Right lobe of liver (tissue), 6 donors: ENCODE measurements around the gene TFAP2C. TPM values are rescaled to one million over a fixed set of nuclear protein-coding genes. Genes with fewer than 3 reads are reported as not detected.

Experiments used
- ATAC-seq, 4 donors: fragments of 200-7000 bp; cut with Tn5 transposase; one replicate each; pipeline ENCODE4 v1.9.1; 2020; ENCODE audit warnings: mild to moderate bottlenecking in 4 of 4, moderate library complexity in 4 of 4
- DNase-seq, 3 donors: peaks; one replicate each; pipeline ENCODE4 v3.0.0-alpha.2; 2020
- H3K27ac ChIP-seq, 3 donors: fragments of 200-600 bp; one replicate each; pipeline ENCODE4 v1.8.0; 2022
- H3K27me3 ChIP-seq, 2 donors: fragments of 200-600 bp; one replicate each; pipeline ENCODE4 v1.8.0; 2022
- H3K36me3 ChIP-seq, 4 donors: fragments of 200-600 bp; sonication (generic) in 1 of 4; one replicate each; pipeline versions ENCODE4 v1.5.1 to v1.8.0; 2017 to 2022; ENCODE audit warnings: control low read depth in 1 of 4
- H3K4me1 ChIP-seq, 4 donors: fragments of 200-600 bp; sonication (generic) in 1 of 4; one replicate each; pipeline versions ENCODE4 v1.5.1 to v1.8.0; 2017 to 2022; ENCODE audit warnings: control low read depth in 1 of 4
- H3K4me3 ChIP-seq, 3 donors: fragments of 200-600 bp; one replicate each; pipeline ENCODE4 v1.8.0; 2022
- H3K9me3 ChIP-seq, 4 donors: fragments of 200-600 bp; sonication (generic) in 1 of 4; one replicate each; pipeline versions ENCODE4 v1.5.1 to v1.8.0; 2017 to 2022; ENCODE audit warnings: control low read depth in 1 of 4
- POLR2A ChIP-seq: fragments of 450-650 bp; IDR thresholded peaks from one replicate; pipeline ENCODE4 v1.6.1; 2017; ENCODE audit warnings: antibody characterized with exemption, mild to moderate bottlenecking
- WGBS: methylation state at CpG from one replicate; pipeline ENCODE4 v1.1.6; 2018; ENCODE audit warnings: low coverage, low lambda C conversion rate; ENCODE audit not compliant: insufficient coverage; ENCODE audit errors: missing lambda C conversion rate; 5-methylcytosine and 5-hydroxymethylcytosine counted together
- intact Hi-C, 2 donors: fragments of 100-400 bp; cut with DNase I; formaldehyde crosslinking; loops; one replicate each; pipeline versions ENCODE4 v1.11.2 to v1.14.1; 2022
- small RNA-seq, 2 experiments: library from RNA; depleted of rRNA; stranded (forward); fragments of <200 nt; gene quantifications; one replicate each; pipeline ENCODE3, GENCODE V24; 2016
- total RNA-seq, 6 experiments: library from RNA; depleted of rRNA in 2 of 6; stranded (reverse); fragments of >200 nt in 2 of 6; fragmentation: NEBNext Ultra II Directional in 3 of 6; extraction: Animal tissue kit (Norgen Biotek cat#: 25700) in 3 of 6; gene quantifications; one replicate each; pipeline versions ENCODE4 v1.1.0 to v1.2.4, GENCODE V29; 2016 to 2023
- TF ChIP-seq, protein P1 (sequence below), 4 donors: fragments of 200-600 bp in 3 of 4; fragments of 450-650 bp in 1 of 4; IDR thresholded peaks; one replicate each; pipeline versions ENCODE4 v1.5.1 to v1.8.0; 2016 to 2022; ENCODE audit warnings: antibody characterized with exemption in 4 of 4, mild to moderate bottlenecking in 2 of 4
- donor health status: DM: no; HTN: yes; CAD: no.
- donor health status: DM: no; HTN: no; CAD: no.
- donor health status: DM: no; HTN: no; CAD: no.
- donor health status: DM: no; HTN: yes; CAD: no.
- donor health status: DM: no; HTN: yes; CAD: no.

Gene TFAP2C
- total RNA-seq, 6 experiments from 2014 or later, result not detected

DNA sequence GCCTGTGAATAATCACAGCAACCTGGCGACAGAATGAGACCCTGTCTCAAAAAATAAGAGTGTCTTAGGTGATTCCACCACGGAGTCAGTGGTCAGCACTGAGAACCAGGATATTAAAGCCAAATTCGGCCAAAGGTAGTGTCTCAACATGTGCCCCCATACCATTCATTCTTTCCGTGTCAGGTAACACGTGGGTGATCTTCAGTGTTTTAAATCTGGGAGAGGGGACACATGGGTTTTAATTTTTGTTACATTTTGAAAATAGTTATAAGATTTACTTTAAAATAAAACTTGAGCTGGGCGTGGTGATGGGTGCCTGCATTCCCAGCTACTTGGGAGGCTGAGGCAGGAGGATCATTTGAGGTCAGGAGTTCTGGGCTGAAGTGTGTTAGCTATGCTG, 59.0 kb downstream of the TFAP2C start:
- DNase-seq (no peak), ATAC-seq (no peak)
- no peak overlapping the region for H3K4me3 ChIP-seq
- WGBS, result 54% methylated on average over 6 of the region's 6 CpGs
- no peaks in the 10 kb centered on the region for H3K36me3 ChIP-seq
- no peak for TF ChIP-seq POLR2A
- TF ChIP-seq, protein P1, sequence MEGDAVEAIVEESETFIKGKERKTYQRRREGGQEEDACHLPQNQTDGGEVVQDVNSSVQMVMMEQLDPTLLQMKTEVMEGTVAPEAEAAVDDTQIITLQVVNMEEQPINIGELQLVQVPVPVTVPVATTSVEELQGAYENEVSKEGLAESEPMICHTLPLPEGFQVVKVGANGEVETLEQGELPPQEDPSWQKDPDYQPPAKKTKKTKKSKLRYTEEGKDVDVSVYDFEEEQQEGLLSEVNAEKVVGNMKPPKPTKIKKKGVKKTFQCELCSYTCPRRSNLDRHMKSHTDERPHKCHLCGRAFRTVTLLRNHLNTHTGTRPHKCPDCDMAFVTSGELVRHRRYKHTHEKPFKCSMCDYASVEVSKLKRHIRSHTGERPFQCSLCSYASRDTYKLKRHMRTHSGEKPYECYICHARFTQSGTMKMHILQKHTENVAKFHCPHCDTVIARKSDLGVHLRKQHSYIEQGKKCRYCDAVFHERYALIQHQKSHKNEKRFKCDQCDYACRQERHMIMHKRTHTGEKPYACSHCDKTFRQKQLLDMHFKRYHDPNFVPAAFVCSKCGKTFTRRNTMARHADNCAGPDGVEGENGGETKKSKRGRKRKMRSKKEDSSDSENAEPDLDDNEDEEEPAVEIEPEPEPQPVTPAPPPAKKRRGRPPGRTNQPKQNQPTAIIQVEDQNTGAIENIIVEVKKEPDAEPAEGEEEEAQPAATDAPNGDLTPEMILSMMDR (IDR thresholded peaks at IDR 0.05), result no peak
- H3K4me1 ChIP-seq, result no peaks in the 10 kb centered on the region
- intact Hi-C loops, result no loop called here
- H3K27me3 ChIP-seq, result no peaks in the 10 kb centered on the region
- H3K9me3 ChIP-seq, result no peaks in the 10 kb centered on the region
- no peak overlapping the region for H3K27ac ChIP-seq

Small RNAs within 50 kb of the gene (small RNA-seq; reads per million reads assigned to genes)
- gene RN7SL170P (0 reads per million in 2 experiments), gene RNU6-1146P (0 reads per million in 2 experiments)

Other genes with a start within 250 kb of the TFAP2C start
- 1 to 10 TPM; 1.5 to 7.4 (median 2.5) TPM for gene AURKA, start 237.1 kb upstream of the TFAP2C start, total RNA-seq
- gene CSTF1, start 236.7 kb upstream of the TFAP2C start, total RNA-seq, result 10 to 100 TPM; 14.9 to 27.2 (median 16.6) TPM
- 1 to 10 TPM in 2 of 6 experiments, under 1 TPM in 4; 0.66 to 2.1 (median 0.83) TPM for gene CASS4, start 217.0 kb upstream of the TFAP2C start, total RNA-seq
- 10 to 100 TPM; 29.9 to 40.1 (median 32.6) TPM for gene RTF2, start 160.7 kb upstream of the TFAP2C start, total RNA-seq
- under 1 TPM in 2 of 6 experiments, not detected in 4; 0.24 to 0.37 TPM for gene FAM209A, start 104.6 kb upstream of the TFAP2C start, total RNA-seq
- under 1 TPM in 1 of 6 experiments, not detected in 5; 0.44 TPM for gene FAM209B, start 96.1 kb upstream of the TFAP2C start, total RNA-seq